Gastrocnemius medialis (tissue), 4 donors: Measurements from ENCODE around the gene SYT9. TPM values are rescaled to one million over a fixed set of nuclear protein-coding genes. Genes with fewer than 3 reads are reported as not detected.

Experiments used
- ATAC-seq, 2 donors: fragments of 150-250 bp; one replicate each; pipeline ENCODE4 v1.9.1; 2016
- DNase-seq, 2 donors: peaks; one replicate each; pipeline ENCODE4 v3.0.0-alpha.2; 2019
- H3K27ac ChIP-seq, 4 donors: fragments of 200-600 bp; sonication (generic); 1 replicate in 1 of 4; 2 replicates in 3 of 4; pipeline ENCODE4 v1.5.1; 2016 to 2018; ENCODE audit warnings: mild to moderate bottlenecking in 2 of 4, moderate library complexity in 1 of 4
- H3K27me3 ChIP-seq, 3 donors: fragments of 200-600 bp; sonication (generic) in 2 of 3; 1 replicate in 1 of 3; 2 replicates in 2 of 3; pipeline versions ENCODE4 v1.5.1 to v1.6.0; 2016 to 2019; ENCODE audit warnings: mild to moderate bottlenecking in 1 of 3, moderate library complexity in 1 of 3
- H3K36me3 ChIP-seq, 2 donors: fragments of 200-600 bp; sonication (generic) in 1 of 2; one replicate each; pipeline ENCODE4 v1.5.1; 2017 to 2018
- H3K4me1 ChIP-seq, 2 donors: fragments of 200-600 bp; sonication (generic) in 1 of 2; one replicate each; pipeline ENCODE4 v1.5.1; 2016 to 2017; ENCODE audit warnings: mild to moderate bottlenecking in 2 of 2
- H3K4me3 ChIP-seq, 4 donors: fragments of 200-600 bp; sonication (generic) in 3 of 4; 1 replicate in 1 of 4; 2 replicates in 3 of 4; pipeline ENCODE4 v1.5.1; 2016 to 2019; ENCODE audit warnings: mild to moderate bottlenecking in 2 of 4
- H3K9me3 ChIP-seq, 3 donors: fragments of 200-600 bp; sonication (generic) in 2 of 3; 1 replicate in 1 of 3; 2 replicates in 2 of 3; pipeline ENCODE4 v1.5.1; 2016 to 2019
- POLR2A ChIP-seq, 2 donors: fragments of 450-650 bp; IDR thresholded peaks; one replicate each; pipeline ENCODE4 v1.6.1; 2017; ENCODE audit warnings: antibody characterized with exemption in 2 of 2, mild to moderate bottlenecking in 2 of 2, moderate library complexity in 2 of 2
- in situ Hi-C, 4 donors: fragments of 200-750 bp; cut with MboI; loops; one replicate each; pipeline versions ENCODE4 v1.15.0 to v1.8.0; 2017; ENCODE audit warnings: low sequenced_read_pairs in 4 of 4
- intact Hi-C: fragments of 100-400 bp; cut with DNase I; formaldehyde crosslinking; loops from one replicate; pipeline ENCODE4 v1.15.1; 2023; ENCODE audit warnings: low total_unique reads
- total RNA-seq, 4 donors: library from RNA; depleted of rRNA; stranded (reverse); fragments of >200 nt; gene quantifications; one replicate each; pipeline versions ENCODE4 v1.1.0 to v1.2.3, GENCODE V29; 2016
- TF ChIP-seq, protein P1 (sequence below), 5 experiments: fragments of 450-650 bp in 3 of 5; fragments of 200-600 bp in 2 of 5; sonication (generic) in 2 of 5; IDR thresholded peaks in 4 of 5; conservative IDR thresholded peaks in 1 of 5; 1 replicate in 4 of 5; 2 replicates in 1 of 5; pipeline ENCODE4 v1.5.1; 2016 to 2019; ENCODE audit warnings: antibody characterized with exemption in 5 of 5, mild to moderate bottlenecking in 3 of 5, moderate library complexity in 3 of 5

SYT9 gene
- total RNA-seq, 4 donors from 2014 or later = 0.09 TPM; not detected in 3

DNA sequence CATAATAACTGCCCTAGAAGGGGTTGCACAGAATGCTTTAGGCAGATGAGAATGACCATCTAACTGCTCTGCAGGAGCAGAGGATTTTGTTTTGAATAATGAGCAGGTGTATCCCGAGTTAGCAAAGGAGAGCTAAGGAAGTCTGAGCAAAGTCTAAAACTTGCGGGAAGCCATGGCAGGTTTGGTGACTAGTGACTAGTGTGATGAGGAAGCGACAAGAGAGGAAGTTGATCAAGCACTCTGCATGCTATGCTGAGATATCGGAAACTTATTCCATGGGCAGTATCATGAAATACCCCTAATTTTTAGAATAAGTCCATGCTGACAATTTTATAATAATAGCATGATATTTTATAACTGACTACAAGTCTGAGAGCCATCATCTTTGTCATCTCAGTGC, 246.5 kb downstream of the SYT9 start:
- intact Hi-C loops = no loop called here
- ATAC-seq (no peak), DNase-seq (no peak)
- no peak overlapping the region for H3K27ac ChIP-seq
- no peaks in the 10 kb centered on the region for H3K36me3 ChIP-seq
- no peaks in the 10 kb centered on the region for H3K9me3 ChIP-seq
- no peak overlapping the region for H3K4me3 ChIP-seq
- TF ChIP-seq, protein P1, sequence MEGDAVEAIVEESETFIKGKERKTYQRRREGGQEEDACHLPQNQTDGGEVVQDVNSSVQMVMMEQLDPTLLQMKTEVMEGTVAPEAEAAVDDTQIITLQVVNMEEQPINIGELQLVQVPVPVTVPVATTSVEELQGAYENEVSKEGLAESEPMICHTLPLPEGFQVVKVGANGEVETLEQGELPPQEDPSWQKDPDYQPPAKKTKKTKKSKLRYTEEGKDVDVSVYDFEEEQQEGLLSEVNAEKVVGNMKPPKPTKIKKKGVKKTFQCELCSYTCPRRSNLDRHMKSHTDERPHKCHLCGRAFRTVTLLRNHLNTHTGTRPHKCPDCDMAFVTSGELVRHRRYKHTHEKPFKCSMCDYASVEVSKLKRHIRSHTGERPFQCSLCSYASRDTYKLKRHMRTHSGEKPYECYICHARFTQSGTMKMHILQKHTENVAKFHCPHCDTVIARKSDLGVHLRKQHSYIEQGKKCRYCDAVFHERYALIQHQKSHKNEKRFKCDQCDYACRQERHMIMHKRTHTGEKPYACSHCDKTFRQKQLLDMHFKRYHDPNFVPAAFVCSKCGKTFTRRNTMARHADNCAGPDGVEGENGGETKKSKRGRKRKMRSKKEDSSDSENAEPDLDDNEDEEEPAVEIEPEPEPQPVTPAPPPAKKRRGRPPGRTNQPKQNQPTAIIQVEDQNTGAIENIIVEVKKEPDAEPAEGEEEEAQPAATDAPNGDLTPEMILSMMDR (IDR thresholded peaks at IDR 0.05 in 4 of 5, conservative IDR thresholded peaks at IDR 0.05 in 1 of 5) = no peak
- TF ChIP-seq POLR2A (IDR thresholded peaks at IDR 0.05) = no peak
- in situ Hi-C loops = no loop called here
- H3K4me1 ChIP-seq = peaks cover 0 to 1% of the 10 kb centered on the region in 2 donors
- no peaks in the 10 kb centered on the region for H3K27me3 ChIP-seq

DNA sequence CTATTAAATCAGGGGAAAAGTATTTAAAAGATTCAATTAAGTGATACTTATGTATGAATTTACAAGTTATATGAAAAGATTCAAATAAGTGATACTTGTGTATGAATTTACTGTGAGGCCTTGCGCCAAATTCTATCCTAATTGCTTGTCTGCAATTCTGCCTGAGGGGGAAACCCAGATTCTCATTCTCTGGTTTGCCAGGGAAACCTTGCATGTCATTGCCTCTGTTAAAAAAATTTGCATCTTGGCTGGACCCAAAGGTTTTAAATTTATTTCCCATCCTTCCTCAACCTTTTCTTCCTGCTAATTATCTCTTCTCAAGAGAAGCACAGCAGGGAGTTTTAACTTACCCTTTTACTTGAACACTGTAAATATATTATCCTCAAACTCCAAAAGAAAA, 247.4 kb downstream of the SYT9 start:
- in situ Hi-C loops (no loop called here), intact Hi-C loops (no loop called here)
- Histone ChIP-seq H3K4me1 (no peaks in the 10 kb centered on the region), H3K27ac (no peak overlapping the region), H3K36me3 (no peaks in the 10 kb centered on the region), H3K4me3 (no peak overlapping the region), H3K9me3 (no peaks in the 10 kb centered on the region), H3K27me3 (no peaks in the 10 kb centered on the region)
- ATAC-seq (no peak), DNase-seq (no peak)
- TF ChIP-seq, protein P1 (IDR thresholded peaks at IDR 0.05 in 4 of 5, conservative IDR thresholded peaks at IDR 0.05 in 1 of 5) = no peak
- TF ChIP-seq POLR2A (IDR thresholded peaks at IDR 0.05) = no peak

DNA sequence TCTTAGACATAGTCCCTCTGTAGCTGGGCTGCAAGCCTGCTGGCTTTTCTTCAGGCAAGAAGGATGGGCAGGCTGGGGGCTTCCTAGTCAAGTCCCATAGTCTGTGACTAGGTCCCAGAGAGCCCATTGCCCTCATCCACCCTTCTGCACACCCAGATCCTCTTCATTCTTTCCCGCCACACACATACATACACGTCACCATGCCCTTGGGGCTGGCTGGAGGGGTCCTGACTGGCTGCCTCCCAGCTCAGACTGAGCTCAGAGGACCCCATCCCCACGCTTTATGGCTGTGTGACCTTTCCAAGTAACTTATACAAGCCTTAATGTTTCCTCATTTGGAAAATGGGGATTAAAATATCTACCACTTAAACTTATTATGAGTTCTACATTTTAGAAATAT, 248.5 kb downstream of the SYT9 start:
- ATAC-seq = no peak
- Histone ChIP-seq H3K27ac (no peak overlapping the region), H3K4me1 (no peaks in the 10 kb centered on the region), H3K9me3 (no peaks in the 10 kb centered on the region), H3K4me3 (no peak overlapping the region), H3K27me3 (no peaks in the 10 kb centered on the region), H3K36me3 (no peaks in the 10 kb centered on the region)
- in situ Hi-C loops = no loop called here
- DNase-seq = no peak
- intact Hi-C loops = no loop called here
- no peak for TF ChIP-seq POLR2A (IDR thresholded peaks at IDR 0.05)
- TF ChIP-seq, protein P1 (IDR thresholded peaks at IDR 0.05 in 4 of 5, conservative IDR thresholded peaks at IDR 0.05 in 1 of 5) = no peak

DNA sequence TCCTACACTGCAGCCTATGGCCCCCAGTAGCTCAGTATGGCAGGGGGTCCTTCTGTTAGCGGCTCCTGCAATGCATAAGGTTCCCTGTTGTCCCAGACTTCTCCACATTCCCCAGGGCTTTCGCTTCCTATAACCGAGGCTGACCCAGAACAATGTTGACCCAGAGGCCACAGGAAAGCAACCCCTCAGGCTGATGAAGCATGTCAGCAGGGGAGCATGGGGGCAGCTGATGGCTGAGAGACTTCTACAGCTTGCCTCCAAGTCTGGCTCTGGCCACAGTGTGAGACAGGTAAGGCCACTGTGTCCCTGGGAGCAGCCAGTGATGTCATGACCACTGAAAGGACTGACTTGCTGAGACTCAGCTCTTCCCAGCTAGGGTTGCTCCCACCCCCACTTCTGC, 249.5 kb downstream of the SYT9 start:
- no peaks in the 10 kb centered on the region for H3K36me3 ChIP-seq
- no peak overlapping the region for H3K27ac ChIP-seq
- intact Hi-C loops = no loop called here
- in situ Hi-C loops = no loop called here
- H3K9me3 ChIP-seq = no peaks in the 10 kb centered on the region
- no peak overlapping the region for H3K4me3 ChIP-seq
- no peak for DNase-seq
- H3K4me1 ChIP-seq = no peaks in the 10 kb centered on the region
- ATAC-seq = no peak
- TF ChIP-seq POLR2A (IDR thresholded peaks at IDR 0.05) = no peak
- no peaks in the 10 kb centered on the region for H3K27me3 ChIP-seq

DNA sequence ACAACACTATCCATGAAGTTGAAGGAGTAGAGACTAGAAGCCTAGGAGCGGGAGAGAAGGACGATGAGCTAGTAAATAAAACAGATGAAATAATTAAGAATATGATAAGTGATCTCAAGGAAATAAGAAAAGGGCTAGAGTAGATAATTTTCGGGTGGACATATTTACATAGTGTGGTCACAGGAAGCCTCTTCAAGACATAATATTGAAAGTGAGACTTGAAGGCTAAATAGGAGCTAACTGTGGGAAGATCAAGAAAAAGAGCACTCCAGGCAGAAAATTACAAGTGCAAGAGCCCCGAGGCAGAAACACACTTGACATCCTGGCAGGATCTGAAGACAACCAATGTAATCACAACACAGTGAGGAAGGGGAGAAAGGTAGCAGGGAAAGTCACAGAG, 250.2 kb downstream of the SYT9 start:
- DNase-seq = no peak
- ATAC-seq = no peak
- no peaks in the 10 kb centered on the region for H3K9me3 ChIP-seq
- TF ChIP-seq, protein P1 (IDR thresholded peaks at IDR 0.05 in 4 of 5, conservative IDR thresholded peaks at IDR 0.05 in 1 of 5) = no peak
- no peak for TF ChIP-seq POLR2A (IDR thresholded peaks at IDR 0.05)
- in situ Hi-C loops (no loop called here), intact Hi-C loops (no loop called here)
- H3K4me1 ChIP-seq = no peaks in the 10 kb centered on the region
- no peaks in the 10 kb centered on the region for H3K36me3 ChIP-seq
- no peaks in the 10 kb centered on the region for H3K27me3 ChIP-seq
- no peak overlapping the region for H3K4me3 ChIP-seq
- H3K27ac ChIP-seq = no peak overlapping the region
